ENCODE data around the gene APP.

Gene APP

DNA sequence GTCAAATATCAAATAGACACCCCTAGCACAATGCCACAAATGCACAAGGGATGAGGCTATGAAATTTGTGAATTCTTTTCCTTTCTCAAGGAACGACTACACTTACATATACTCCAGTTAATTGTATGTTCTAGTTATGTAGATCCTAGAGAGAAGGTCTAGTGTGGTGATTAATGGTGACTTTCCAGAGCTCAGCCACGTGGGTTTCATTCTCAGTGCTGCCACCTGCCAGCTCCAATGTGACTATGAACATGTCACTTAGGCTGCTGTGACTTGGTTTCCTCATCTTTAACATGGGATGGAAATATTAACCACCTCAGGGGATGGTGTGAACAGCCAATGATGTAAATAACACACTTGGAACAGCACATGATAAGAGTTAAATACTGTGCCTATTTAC, 138.3 kb downstream of the APP start:
- no peak for TF ChIP-seq EZH2phosphoT487 (IDR thresholded peaks at IDR 0.05; ENCODE audit: borderline replicate concordance)
- TF ChIP-seq, protein P1, sequence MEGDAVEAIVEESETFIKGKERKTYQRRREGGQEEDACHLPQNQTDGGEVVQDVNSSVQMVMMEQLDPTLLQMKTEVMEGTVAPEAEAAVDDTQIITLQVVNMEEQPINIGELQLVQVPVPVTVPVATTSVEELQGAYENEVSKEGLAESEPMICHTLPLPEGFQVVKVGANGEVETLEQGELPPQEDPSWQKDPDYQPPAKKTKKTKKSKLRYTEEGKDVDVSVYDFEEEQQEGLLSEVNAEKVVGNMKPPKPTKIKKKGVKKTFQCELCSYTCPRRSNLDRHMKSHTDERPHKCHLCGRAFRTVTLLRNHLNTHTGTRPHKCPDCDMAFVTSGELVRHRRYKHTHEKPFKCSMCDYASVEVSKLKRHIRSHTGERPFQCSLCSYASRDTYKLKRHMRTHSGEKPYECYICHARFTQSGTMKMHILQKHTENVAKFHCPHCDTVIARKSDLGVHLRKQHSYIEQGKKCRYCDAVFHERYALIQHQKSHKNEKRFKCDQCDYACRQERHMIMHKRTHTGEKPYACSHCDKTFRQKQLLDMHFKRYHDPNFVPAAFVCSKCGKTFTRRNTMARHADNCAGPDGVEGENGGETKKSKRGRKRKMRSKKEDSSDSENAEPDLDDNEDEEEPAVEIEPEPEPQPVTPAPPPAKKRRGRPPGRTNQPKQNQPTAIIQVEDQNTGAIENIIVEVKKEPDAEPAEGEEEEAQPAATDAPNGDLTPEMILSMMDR (conservative IDR thresholded peaks at IDR 0.05; ENCODE audit: low read length): no peak
- peaks cover 7% of the 10 kb centered on the region; the same call in 1 of the 2 replicates for H3K9me3 ChIP-seq (ENCODE audit: insufficient read depth, low read depth, low read length)
- H4K20me1 ChIP-seq (ENCODE audit: insufficient read depth, low read length, poor library complexity, severe bottlenecking): no peaks in the 10 kb centered on the region
- no peak overlapping the region for H3K4me3 ChIP-seq (ENCODE audit: low read length, poor library complexity, severe bottlenecking)
- no peak overlapping the region for H3K9ac ChIP-seq (ENCODE audit: low read depth, low read length, poor library complexity, severe bottlenecking)
- no peak overlapping the region for H3K4me2 ChIP-seq (ENCODE audit: low read depth, low read length, poor library complexity, severe bottlenecking)
- no peaks in the 10 kb centered on the region for H3K27me3 ChIP-seq (ENCODE audit: insufficient read depth, low read length, poor library complexity, severe bottlenecking)
- H3F3A ChIP-seq (ENCODE audit: low read depth): no peaks in the 10 kb centered on the region
- H3K9me2 ChIP-seq (replicated peaks; ENCODE audit: low read depth, low read length): no peaks in the 10 kb centered on the region
- no peaks in the 10 kb centered on the region for H3K79me2 ChIP-seq (ENCODE audit: insufficient read depth, low read length)
- H3K4me1 ChIP-seq (ENCODE audit: insufficient read depth, low read length, poor library complexity, severe bottlenecking): no peaks in the 10 kb centered on the region
- H2AFZ ChIP-seq (ENCODE audit: low read length): no peak overlapping the region
- no peaks in the 10 kb centered on the region for H3K36me3 ChIP-seq (ENCODE audit: insufficient read depth, low read length)

- Histone ChIP-seq H2AFZ (ENCODE audit: low read length) (no peak overlapping the region), H3K79me2 (ENCODE audit: insufficient read depth, low read length) (no peaks in the 10 kb centered on the region), H3K4me3 (ENCODE audit: low read length, poor library complexity, severe bottlenecking) (no peak overlapping the region), H3K27me3 (ENCODE audit: insufficient read depth, low read length, poor library complexity, severe bottlenecking) (no peaks in the 10 kb centered on the region), H3K9me2 (replicated peaks; ENCODE audit: low read depth, low read length) (no peaks in the 10 kb centered on the region), H3K4me2 (ENCODE audit: low read depth, low read length, poor library complexity, severe bottlenecking) (no peak overlapping the region), H3K9ac (ENCODE audit: low read depth, low read length, poor library complexity, severe bottlenecking) (no peak overlapping the region), H3F3A (ENCODE audit: low read depth) (no peaks in the 10 kb centered on the region), H3K9me3 (ENCODE audit: insufficient read depth, low read depth, low read length) (peaks cover 3% of the 10 kb centered on the region; the same call in 1 of the 2 replicates), H4K20me1 (ENCODE audit: insufficient read depth, low read length, poor library complexity, severe bottlenecking) (no peaks in the 10 kb centered on the region), H3K36me3 (ENCODE audit: insufficient read depth, low read length) (no peaks in the 10 kb centered on the region), H3K4me1 (ENCODE audit: insufficient read depth, low read length, poor library complexity, severe bottlenecking) (no peaks in the 10 kb centered on the region)
- TF ChIP-seq EZH2phosphoT487 (IDR thresholded peaks at IDR 0.05; ENCODE audit: borderline replicate concordance): no peak
- TF ChIP-seq, protein P1 (conservative IDR thresholded peaks at IDR 0.05; ENCODE audit: low read length): no peak
Observed at GRCh38 chr21:26028183-26028582, 142.4 kb downstream of the APP start.

GRCh38 chr21:26027696-26028095, 142.9 kb downstream of the APP start:
- Histone ChIP-seq H3K27me3 (ENCODE audit: insufficient read depth, low read length, poor library complexity, severe bottlenecking) (no peaks in the 10 kb centered on the region), H3K4me2 (ENCODE audit: low read depth, low read length, poor library complexity, severe bottlenecking) (no peak overlapping the region), H4K20me1 (ENCODE audit: insufficient read depth, low read length, poor library complexity, severe bottlenecking) (no peaks in the 10 kb centered on the region), H3K9me2 (replicated peaks; ENCODE audit: low read depth, low read length) (no peaks in the 10 kb centered on the region), H3F3A (ENCODE audit: low read depth) (no peaks in the 10 kb centered on the region), H3K4me3 (ENCODE audit: low read length, poor library complexity, severe bottlenecking) (no peak overlapping the region), H3K79me2 (ENCODE audit: insufficient read depth, low read length) (no peaks in the 10 kb centered on the region), H3K36me3 (ENCODE audit: insufficient read depth, low read length) (no peaks in the 10 kb centered on the region), H2AFZ (ENCODE audit: low read length) (no peak overlapping the region), H3K9ac (ENCODE audit: low read depth, low read length, poor library complexity, severe bottlenecking) (no peak overlapping the region), H3K9me3 (ENCODE audit: insufficient read depth, low read depth, low read length) (peaks cover 3% of the 10 kb centered on the region; the same call in 1 of the 2 replicates), H3K4me1 (ENCODE audit: insufficient read depth, low read length, poor library complexity, severe bottlenecking) (no peaks in the 10 kb centered on the region)
- no peak for TF ChIP-seq EZH2phosphoT487 (IDR thresholded peaks at IDR 0.05; ENCODE audit: borderline replicate concordance)
- TF ChIP-seq, protein P1 (conservative IDR thresholded peaks at IDR 0.05; ENCODE audit: low read length): no peak

All from Loucy (cell line).